ENCODE data around the gene DAP.

Gene DAP

GRCh38 chr5:10760096-10760920 lies 726 bp downstream of the DAP start:
- peak; percentile 74 for DNase-seq (ENCODE audit: low spot score)

GRCh38 chr5:10759111-10759510 lies 1.9 kb downstream of the DAP start:
- no peak for DNase-seq (ENCODE audit: low spot score)

GRCh38 chr5:10757922-10758555 lies 3.0 kb downstream of the DAP start:
- DNase-seq (ENCODE audit: low spot score), result no peak

- DNase-seq (ENCODE audit: low spot score), result no peak
Observed at GRCh38 chr5:10757043-10757442, 4.0 kb downstream of the DAP start.

GRCh38 chr5:10756549-10756948 lies 4.5 kb downstream of the DAP start:
- no peak for DNase-seq (ENCODE audit: low spot score)

GRCh38 chr5:10753178-10753577 lies 7.9 kb downstream of the DAP start:
- no peak for DNase-seq (ENCODE audit: low spot score)

GRCh38 chr5:10752451-10752850 lies 8.6 kb downstream of the DAP start:
- DNase-seq (ENCODE audit: low spot score), result no peak

GRCh38 chr5:10750909-10751308 lies 10.1 kb downstream of the DAP start:
- no peak for DNase-seq (ENCODE audit: low spot score)

- no peak for DNase-seq (ENCODE audit: low spot score)
Observed at GRCh38 chr5:10747678-10748622, 13.1 kb downstream of the DAP start.

- no peak for DNase-seq (ENCODE audit: low spot score)
Observed at GRCh38 chr5:10746711-10747110, 14.3 kb downstream of the DAP start.

GRCh38 chr5:10745133-10745532 lies 15.9 kb downstream of the DAP start:
- no peak for DNase-seq (ENCODE audit: low spot score)

GRCh38 chr5:10744681-10745080 lies 16.4 kb downstream of the DAP start:
- no peak for DNase-seq (ENCODE audit: low spot score)

GRCh38 chr5:10743951-10744350 lies 17.1 kb downstream of the DAP start:
- no peak for DNase-seq (ENCODE audit: low spot score)

GRCh38 chr5:10743526-10743925 lies 17.5 kb downstream of the DAP start:
- no peak for DNase-seq (ENCODE audit: low spot score)

GRCh38 chr5:10741661-10742060 lies 19.4 kb downstream of the DAP start:
- DNase-seq (ENCODE audit: low spot score), result no peak

- no peak for DNase-seq (ENCODE audit: low spot score)
Observed at GRCh38 chr5:10740384-10740783, 20.6 kb downstream of the DAP start.

- DNase-seq (ENCODE audit: low spot score), result no peak
Observed at GRCh38 chr5:10737880-10738279, 23.2 kb downstream of the DAP start.

- no peak for DNase-seq (ENCODE audit: low spot score)
Observed at GRCh38 chr5:10736808-10737207, 24.2 kb downstream of the DAP start.

- DNase-seq (ENCODE audit: low spot score), result no peak
Observed at GRCh38 chr5:10736354-10736753, 24.7 kb downstream of the DAP start.

GRCh38 chr5:10735569-10736276 lies 25.3 kb downstream of the DAP start:
- no peak for DNase-seq (ENCODE audit: low spot score)

GRCh38 chr5:10734832-10735523 lies 26.1 kb downstream of the DAP start:
- DNase-seq (ENCODE audit: low spot score), result no peak

Measured in SW480 (cell line).